Trophoblast cell (in vitro differentiated cells and primary cell): ENCODE results near the gene TIMM13.

Experiments
- DNase-seq, 2 donors: peaks; one replicate each; pipeline ENCODE4 v3.0.0-alpha.2; 2016
- H2AFZ ChIP-seq: 2 replicates; pipeline ENCODE4 v1.6.1; 2013; ENCODE audit warnings: low read length, moderate library complexity, mild to moderate bottlenecking; ENCODE audit not compliant: insufficient read depth, poor library complexity
- H2AK5ac ChIP-seq: 2 replicates; pipeline ENCODE4 v1.6.1; 2013; ENCODE audit warnings: mild to moderate bottlenecking, low read length
- H2BK120ac ChIP-seq: 2 replicates; pipeline ENCODE4 v1.6.1; 2013; ENCODE audit warnings: low read length, mild to moderate bottlenecking, moderate library complexity; ENCODE audit not compliant: insufficient read depth, poor library complexity
- H2BK12ac ChIP-seq: 2 replicates; pipeline ENCODE4 v1.6.1; 2013; ENCODE audit warnings: mild to moderate bottlenecking, low read length, moderate library complexity
- H2BK5ac ChIP-seq: 2 replicates; pipeline ENCODE4 v1.6.1; 2013; ENCODE audit warnings: low read length, low read depth, moderate library complexity, mild to moderate bottlenecking; ENCODE audit not compliant: poor library complexity
- H3K14ac ChIP-seq: 2 replicates; pipeline ENCODE4 v1.6.1; 2013; ENCODE audit warnings: mild to moderate bottlenecking, low read length
- H3K18ac ChIP-seq: 2 replicates; pipeline ENCODE4 v1.6.1; 2013; ENCODE audit warnings: mild to moderate bottlenecking, low read length
- H3K23ac ChIP-seq: 2 replicates; pipeline ENCODE4 v1.6.1; 2013; ENCODE audit warnings: low read length
- H3K27ac ChIP-seq: 2 replicates; pipeline ENCODE4 v1.5.1; 2013; ENCODE audit warnings: low read depth, mild to moderate bottlenecking, inconsistent platforms, low read length, moderate library complexity
- H3K27me3 ChIP-seq: 2 replicates; pipeline ENCODE4 v1.6.1; 2013; ENCODE audit warnings: inconsistent platforms, mild to moderate bottlenecking, low read length, moderate library complexity; ENCODE audit not compliant: insufficient read depth
- H3K36me3 ChIP-seq, 2 experiments: 1 replicate in 1 of 2; 2 replicates in 1 of 2; pipeline ENCODE4 v1.6.1; 2013; ENCODE audit warnings: low read length in 2 of 2, mild to moderate bottlenecking in 2 of 2, moderate library complexity in 1 of 2; ENCODE audit not compliant: insufficient read depth in 2 of 2, control insufficient read depth in 1 of 2
- H3K4ac ChIP-seq: 2 replicates; pipeline ENCODE4 v1.6.1; 2013; ENCODE audit warnings: low read depth, mild to moderate bottlenecking, low read length, moderate library complexity
- H3K4me1 ChIP-seq, 2 experiments: 1 replicate in 1 of 2; 2 replicates in 1 of 2; pipeline ENCODE4 v1.6.1; 2013; ENCODE audit warnings: low read length in 2 of 2, mild to moderate bottlenecking in 2 of 2, moderate library complexity in 1 of 2; ENCODE audit not compliant: insufficient read depth in 2 of 2, control insufficient read depth in 1 of 2
- H3K4me2 ChIP-seq: 2 replicates; pipeline ENCODE4 v1.6.1; 2013; ENCODE audit warnings: inconsistent platforms, mild to moderate bottlenecking, low read length, moderate library complexity
- H3K4me3 ChIP-seq: 2 replicates; pipeline ENCODE4 v1.5.1; 2013; ENCODE audit warnings: mild to moderate bottlenecking, low read depth, low read length, inconsistent platforms
- H3K79me1 ChIP-seq: one replicate; pipeline ENCODE4 v1.6.1; 2013; ENCODE audit warnings: low read length
- H3K79me2 ChIP-seq: 2 replicates; pipeline ENCODE4 v1.6.1; 2013; ENCODE audit warnings: low read length, mild to moderate bottlenecking; ENCODE audit not compliant: control insufficient read depth, insufficient read depth, poor library complexity
- H3K9ac ChIP-seq: 2 replicates; pipeline ENCODE4 v1.6.1; 2013; ENCODE audit warnings: mild to moderate bottlenecking, low read length
- H3K9me3 ChIP-seq: 2 replicates; pipeline ENCODE4 v1.6.1; 2013; ENCODE audit warnings: low read depth, mild to moderate bottlenecking, control low read depth, inconsistent platforms, low read length; ENCODE audit not compliant: insufficient read depth
- H4K12ac ChIP-seq: 2 replicates; pipeline ENCODE4 v1.6.1; 2013; ENCODE audit warnings: low read depth, mild to moderate bottlenecking, low read length, moderate library complexity
- H4K8ac ChIP-seq: 2 replicates; pipeline ENCODE4 v1.6.1; 2013; ENCODE audit warnings: low read depth, mild to moderate bottlenecking, low read length, moderate library complexity
- H4K91ac ChIP-seq: one replicate; pipeline ENCODE4 v1.6.1; 2013; ENCODE audit warnings: low read depth, mild to moderate bottlenecking, low read length, moderate library complexity
- WGBS: extraction: QIAGEN DNeasy Blood & Tissue Kit; methylation state at CpG from one replicate; pipeline ENCODE4 v1.1.7; 2013; ENCODE audit warnings: missing lambda C conversion rate; ENCODE audit not compliant: insufficient read length, insufficient coverage; ENCODE audit errors: extremely low coverage; 5-methylcytosine and 5-hydroxymethylcytosine counted together

TIMM13 gene

GRCh38 chr19:2415281-2415972 lies 12.0 kb downstream of the TIMM13 start:
- Histone ChIP-seq H4K8ac (no peak overlapping the region), H3K27ac (no peak overlapping the region), H3K4me3 (no peak overlapping the region), H3K18ac (no peak overlapping the region), H3K4ac (no peak overlapping the region), H3K79me1 (no peaks in the 10 kb centered on the region), H3K23ac (no peak overlapping the region), H3K4me2 (no peak overlapping the region), H3K79me2 (no peaks in the 10 kb centered on the region), H3K4me1 (no peaks in the 10 kb centered on the region), H3K27me3 (no peaks in the 10 kb centered on the region), H2AK5ac (no peak overlapping the region), H3K36me3 (peaks cover 8 to 11% of the 10 kb centered on the region in 2 experiments), H4K12ac (no peak overlapping the region), H2BK5ac (no peak overlapping the region), H4K91ac (no peak overlapping the region), H2AFZ (no peak overlapping the region), H2BK120ac (no peak overlapping the region), H2BK12ac (no peak overlapping the region), H3K9ac (no peak overlapping the region), H3K9me3 (peaks cover 3% of the 10 kb centered on the region), H3K14ac (no peak overlapping the region)
- no peak for DNase-seq
- whole genome bisulfite sequencing, result no CpG with 5 or more reads among the region's 29 CpGs

DNA sequence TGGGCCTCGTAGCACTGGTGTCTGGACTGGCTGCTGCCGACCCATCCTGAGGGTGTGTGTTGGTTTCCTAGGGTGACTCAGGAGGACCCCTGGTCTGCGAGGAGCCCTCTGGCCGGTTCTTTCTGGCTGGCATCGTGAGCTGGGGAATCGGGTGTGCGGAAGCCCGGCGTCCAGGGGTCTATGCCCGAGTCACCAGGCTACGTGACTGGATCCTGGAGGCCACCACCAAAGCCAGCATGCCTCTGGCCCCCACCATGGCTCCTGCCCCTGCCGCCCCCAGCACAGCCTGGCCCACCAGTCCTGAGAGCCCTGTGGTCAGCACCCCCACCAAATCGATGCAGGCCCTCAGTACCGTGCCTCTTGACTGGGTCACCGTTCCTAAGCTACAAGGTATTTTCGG lies 13.8 kb downstream of the TIMM13 start:
- H2AFZ ChIP-seq, result no peak overlapping the region
- H3K4ac ChIP-seq, result no peak overlapping the region
- H3K18ac ChIP-seq, result no peak overlapping the region
- no peak overlapping the region for H4K12ac ChIP-seq
- no CpG with 5 or more reads among the region's 16 CpGs for WGBS
- H3K9ac ChIP-seq, result no peak overlapping the region
- no peak overlapping the region for H3K27ac ChIP-seq
- H2AK5ac ChIP-seq, result no peak overlapping the region
- no peak overlapping the region for H3K4me2 ChIP-seq
- H4K91ac ChIP-seq, result no peak overlapping the region
- H3K79me2 ChIP-seq, result no peaks in the 10 kb centered on the region
- H3K4me1 ChIP-seq, result no peaks in the 10 kb centered on the region
- no peak overlapping the region for H2BK12ac ChIP-seq
- no peak for DNase-seq
- H3K9me3 ChIP-seq, result peaks cover 10% of the 10 kb centered on the region
- no peak overlapping the region for H2BK120ac ChIP-seq
- no peaks in the 10 kb centered on the region for H3K27me3 ChIP-seq
- no peaks in the 10 kb centered on the region for H3K79me1 ChIP-seq
- H3K4me3 ChIP-seq, result no peak overlapping the region
- H3K14ac ChIP-seq, result no peak overlapping the region
- H3K36me3 ChIP-seq, result peaks cover 8 to 11% of the 10 kb centered on the region in 2 experiments
- H3K23ac ChIP-seq, result no peak overlapping the region
- no peak overlapping the region for H2BK5ac ChIP-seq
- no peak overlapping the region for H4K8ac ChIP-seq

DNA sequence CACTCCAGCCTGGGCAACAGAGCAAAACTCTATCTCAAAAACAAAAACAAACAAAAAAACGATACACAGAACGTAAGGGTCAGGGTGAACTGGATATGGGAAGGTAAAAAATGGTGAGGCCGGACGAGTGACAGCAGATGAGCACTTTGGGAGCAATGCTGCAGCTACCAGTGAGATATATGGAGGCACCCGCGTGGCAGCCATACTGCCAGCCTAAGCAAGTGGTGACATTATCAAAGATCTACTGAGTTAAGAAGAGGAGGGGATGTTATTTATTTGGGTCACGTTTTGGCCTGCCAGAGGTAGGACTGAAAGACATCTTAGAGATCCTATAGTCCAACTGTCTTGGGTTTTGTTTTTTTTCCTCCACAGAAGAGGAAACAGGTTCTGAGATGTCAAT lies 14.2 kb downstream of the TIMM13 start:
- H4K12ac ChIP-seq, result no peak overlapping the region
- H2BK120ac ChIP-seq, result no peak overlapping the region
- H3K14ac ChIP-seq, result no peak overlapping the region
- no peak overlapping the region for H4K91ac ChIP-seq
- no peak overlapping the region for H3K4ac ChIP-seq
- H3K27me3 ChIP-seq, result no peaks in the 10 kb centered on the region
- H3K4me1 ChIP-seq, result no peaks in the 10 kb centered on the region
- H4K8ac ChIP-seq, result no peak overlapping the region
- WGBS, result no CpG with 5 or more reads among the region's 7 CpGs
- no peak overlapping the region for H2AK5ac ChIP-seq
- H3K23ac ChIP-seq, result no peak overlapping the region
- no peak overlapping the region for H3K18ac ChIP-seq
- H2BK5ac ChIP-seq, result no peak overlapping the region
- no peak for DNase-seq
- H3K79me2 ChIP-seq, result no peaks in the 10 kb centered on the region
- no peak overlapping the region for H3K4me3 ChIP-seq
- H2AFZ ChIP-seq, result no peak overlapping the region
- H3K9ac ChIP-seq, result no peak overlapping the region
- no peak overlapping the region for H3K4me2 ChIP-seq
- no peak overlapping the region for H3K27ac ChIP-seq
- no peaks in the 10 kb centered on the region for H3K79me1 ChIP-seq
- peaks cover 8 to 11% of the 10 kb centered on the region in 2 experiments for H3K36me3 ChIP-seq
- no peak overlapping the region for H2BK12ac ChIP-seq
- peaks cover 10% of the 10 kb centered on the region for H3K9me3 ChIP-seq

- H3K9me3 ChIP-seq, result peaks cover 10% of the 10 kb centered on the region
- no peak overlapping the region for H4K91ac ChIP-seq
- no peak overlapping the region for H2BK5ac ChIP-seq
Observed at GRCh38 chr19:2412449-2412848, 14.9 kb downstream of the TIMM13 start.

More at GRCh38 chr19:2412449-2412848, 14.9 kb downstream of the TIMM13 start:
- Histone ChIP-seq H2BK120ac (no peak overlapping the region), H2AFZ (no peak overlapping the region), H3K79me1 (no peaks in the 10 kb centered on the region), H3K18ac (no peak overlapping the region), H2BK12ac (no peak overlapping the region), H3K4me2 (no peak overlapping the region), H3K79me2 (no peaks in the 10 kb centered on the region), H4K8ac (no peak overlapping the region), H3K36me3 (peaks cover 5 to 6% of the 10 kb centered on the region in 2 experiments), H3K4me3 (no peak overlapping the region), H3K4ac (no peak overlapping the region), H3K9ac (no peak overlapping the region), H3K27me3 (no peaks in the 10 kb centered on the region), H3K27ac (no peak overlapping the region), H4K12ac (no peak overlapping the region), H3K4me1 (no peaks in the 10 kb centered on the region), H2AK5ac (no peak overlapping the region), H3K23ac (no peak overlapping the region), H3K14ac (no peak overlapping the region)
- no peak for DNase-seq
- no CpG with 5 or more reads among the region's 2 CpGs for WGBS
